SJSA1 (cell line): Measurements from ENCODE around the gene FSTL5. TPM values are rescaled to one million over a fixed set of nuclear protein-coding genes. Genes with fewer than 3 reads are reported as not detected.

Source experiments
- DNase-seq, 2 experiments: peaks; one replicate each; pipeline ENCODE4 v3.0.0-alpha.2; 2015 to 2020; ENCODE audit warnings: low spot score in 2 of 2, low read depth in 1 of 2
- H3K27ac ChIP-seq: fragments of 250-450 bp; sonication (Bioruptor Pico); 2 replicates; pipeline ENCODE4 v1.5.1; 2020; ENCODE audit warnings: mild to moderate bottlenecking, moderate library complexity
- H3K27me3 ChIP-seq: fragments of 250-450 bp; sonication (Bioruptor Pico); replicated peaks from 2 replicates; pipeline ENCODE4 v1.5.1; 2020; ENCODE audit warnings: mild to moderate bottlenecking, moderate library complexity
- H3K36me3 ChIP-seq: fragments of 250-450 bp; sonication (Bioruptor Pico); 2 replicates; pipeline ENCODE4 v1.5.1; 2020; ENCODE audit warnings: mild to moderate bottlenecking
- H3K4me1 ChIP-seq: fragments of 250-450 bp; sonication (Bioruptor Pico); replicated peaks from 2 replicates; pipeline ENCODE4 v1.6.1; 2021; ENCODE audit warnings: mild to moderate bottlenecking
- H3K4me3 ChIP-seq: fragments of 250-450 bp; sonication (Bioruptor Pico); 2 replicates; pipeline ENCODE4 v1.5.1; 2020; ENCODE audit warnings: mild to moderate bottlenecking
- H3K9me3 ChIP-seq: fragments of 250-450 bp; sonication (Bioruptor Pico); replicated peaks from 2 replicates; pipeline ENCODE4 v1.5.1; 2020; ENCODE audit warnings: mild to moderate bottlenecking
- total RNA-seq: library from RNA; depleted of rRNA; stranded (reverse); fragments of >200 nt; shearing (Covaris generic); gene quantifications from 2 replicates; pipeline ENCODE4 v1.2.3, GENCODE V29; 2014

FSTL5 gene
- total RNA-seq, 1 experiment from 2014 or later, result not detected

- Histone ChIP-seq H3K4me3 (no peak overlapping the region), H3K27me3 (no peaks in the 10 kb centered on the region), H3K36me3 (no peaks in the 10 kb centered on the region), H3K4me1 (no peaks in the 10 kb centered on the region), H3K27ac (no peak overlapping the region), H3K9me3 (no peaks in the 10 kb centered on the region; the same call in 1 of the 2 replicates)
- no peak for DNase-seq
Measured at GRCh38 chr4:161948026-161948770, 215.6 kb downstream of the FSTL5 start.

DNA sequence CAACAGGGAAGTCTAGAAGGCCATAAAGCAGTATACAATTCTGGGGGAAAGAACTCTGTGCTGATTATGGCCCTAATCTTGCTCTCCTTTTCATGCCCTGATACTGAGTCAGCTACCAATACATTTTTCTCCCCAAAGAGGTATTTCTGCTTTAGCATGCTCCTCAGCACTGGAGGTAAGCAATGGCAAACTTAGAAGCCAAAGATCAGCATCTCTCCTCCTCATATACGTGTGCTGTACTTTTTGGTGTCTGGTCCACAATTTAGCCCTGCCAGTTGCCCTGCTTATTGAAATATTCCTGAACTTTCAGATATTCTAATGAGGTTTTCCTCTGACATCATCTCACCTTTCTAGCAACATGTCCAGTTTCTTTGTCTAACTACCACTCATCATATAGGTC is 226.2 kb downstream of the FSTL5 start:
- no peak overlapping the region for H3K4me3 ChIP-seq
- DNase-seq, result no peak
- H3K27me3 ChIP-seq, result no peaks in the 10 kb centered on the region
- H3K36me3 ChIP-seq, result no peaks in the 10 kb centered on the region
- no peaks in the 10 kb centered on the region for H3K4me1 ChIP-seq
- H3K9me3 ChIP-seq, result no peaks in the 10 kb centered on the region; the same call in 1 of the 2 replicates
- no peak overlapping the region for H3K27ac ChIP-seq

DNA sequence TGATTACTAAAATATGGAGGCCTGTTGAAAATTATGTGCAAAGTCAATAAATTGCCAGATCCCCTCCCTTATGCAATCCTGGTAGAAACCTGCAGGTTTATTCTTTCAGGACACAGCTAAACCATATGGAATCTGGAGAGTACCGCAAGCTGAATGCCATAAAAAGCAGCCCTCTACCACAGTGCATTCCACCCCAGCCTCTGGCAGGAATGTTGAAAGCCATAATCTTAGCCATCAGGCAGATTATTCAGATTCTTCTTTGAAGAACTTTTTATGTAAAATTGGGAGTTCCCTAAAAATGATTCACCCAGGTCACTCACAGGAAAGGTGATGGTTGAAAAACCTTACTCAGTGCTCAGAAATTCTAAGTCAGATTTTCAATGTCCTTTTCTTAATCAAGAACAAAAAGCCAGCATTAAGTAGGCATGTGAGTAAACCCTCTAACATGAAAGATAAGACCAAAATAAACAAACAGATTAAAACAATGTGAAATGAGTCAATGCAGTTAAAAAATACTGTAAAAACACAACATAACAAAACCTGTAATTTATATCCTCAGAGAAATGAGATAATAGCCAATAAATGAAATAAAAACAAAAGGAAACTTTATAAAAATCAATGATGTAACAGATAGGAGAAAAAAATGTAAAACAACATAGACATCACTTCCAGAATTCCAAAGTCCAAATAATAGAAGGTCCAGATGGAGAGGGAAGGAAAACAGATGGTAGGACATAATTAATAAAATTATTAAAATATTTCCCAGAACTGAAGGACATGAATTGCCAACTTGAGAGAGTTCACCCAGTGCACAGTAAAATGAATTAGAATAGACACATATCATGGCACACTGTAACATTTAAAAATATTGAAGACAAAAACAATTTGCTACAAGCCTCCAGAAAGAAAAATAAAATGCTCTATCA is 226.9 kb downstream of the FSTL5 start:
- Histone ChIP-seq H3K27ac (no peak overlapping the region), H3K4me1 (no peaks in the 10 kb centered on the region), H3K36me3 (no peaks in the 10 kb centered on the region), H3K27me3 (no peaks in the 10 kb centered on the region), H3K9me3 (no peaks in the 10 kb centered on the region; the same call in 1 of the 2 replicates), H3K4me3 (no peak overlapping the region)
- peak in 1 of 2 experiments; percentile 22 for DNase-seq

- Histone ChIP-seq H3K4me3 (no peak overlapping the region), H3K27ac (no peak overlapping the region), H3K9me3 (no peaks in the 10 kb centered on the region), H3K36me3 (no peaks in the 10 kb centered on the region), H3K27me3 (no peaks in the 10 kb centered on the region), H3K4me1 (no peaks in the 10 kb centered on the region)
- no peak for DNase-seq
Measured at GRCh38 chr4:161931089-161931488, 232.7 kb downstream of the FSTL5 start.

GRCh38 chr4:161929956-161930355 is 233.8 kb downstream of the FSTL5 start:
- Histone ChIP-seq H3K4me3 (no peak overlapping the region), H3K9me3 (no peaks in the 10 kb centered on the region), H3K27ac (no peak overlapping the region), H3K36me3 (no peaks in the 10 kb centered on the region), H3K27me3 (no peaks in the 10 kb centered on the region), H3K4me1 (no peaks in the 10 kb centered on the region)
- DNase-seq, result no peak

DNA sequence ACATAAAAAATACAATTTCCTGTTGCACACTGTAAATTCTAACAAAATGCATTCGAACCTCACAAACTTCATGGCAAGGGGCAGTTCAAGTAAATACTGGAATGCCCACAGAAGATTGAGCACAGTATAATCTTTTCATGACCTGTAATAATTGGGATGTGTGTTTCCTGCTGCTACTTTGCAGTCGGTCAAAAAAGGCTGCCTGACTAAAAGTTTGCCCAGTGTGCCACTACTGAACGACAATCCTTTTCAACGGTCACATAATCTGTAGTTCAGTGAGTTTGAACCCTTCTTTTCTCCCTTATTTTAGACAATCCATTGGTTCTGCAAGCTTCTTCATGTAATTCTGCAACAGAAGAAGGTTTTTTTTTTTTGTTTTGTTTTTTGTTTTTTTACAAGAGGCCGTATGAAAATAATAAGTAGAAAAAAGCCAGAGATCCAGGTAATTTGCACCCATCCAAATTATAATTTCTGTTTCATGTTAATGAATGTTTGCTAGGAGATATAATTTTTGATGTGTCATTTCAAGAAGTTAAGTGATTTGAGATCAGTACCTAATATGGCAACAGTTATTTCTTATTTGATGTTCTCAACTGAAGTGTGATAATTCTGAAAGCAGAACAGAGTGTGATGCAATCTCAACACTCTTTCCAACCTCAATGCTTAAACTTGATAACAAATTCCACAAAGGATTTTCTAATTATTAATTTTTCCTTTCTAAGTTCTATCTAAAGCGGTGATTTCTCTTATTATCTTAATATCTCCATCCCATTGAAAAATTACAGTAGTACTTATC is 237.6 kb downstream of the FSTL5 start:
- Histone ChIP-seq H3K27ac (no peak overlapping the region), H3K9me3 (no peaks in the 10 kb centered on the region), H3K36me3 (no peaks in the 10 kb centered on the region), H3K4me3 (no peak overlapping the region), H3K27me3 (no peaks in the 10 kb centered on the region), H3K4me1 (no peaks in the 10 kb centered on the region)
- DNase-seq, result no peak

- Histone ChIP-seq H3K4me1 (no peaks in the 10 kb centered on the region), H3K36me3 (no peaks in the 10 kb centered on the region), H3K9me3 (no peaks in the 10 kb centered on the region), H3K27ac (no peak overlapping the region), H3K27me3 (no peaks in the 10 kb centered on the region), H3K4me3 (no peak overlapping the region)
- no peak for DNase-seq
Measured at GRCh38 chr4:161920304-161921052, 243.3 kb downstream of the FSTL5 start.

DNA sequence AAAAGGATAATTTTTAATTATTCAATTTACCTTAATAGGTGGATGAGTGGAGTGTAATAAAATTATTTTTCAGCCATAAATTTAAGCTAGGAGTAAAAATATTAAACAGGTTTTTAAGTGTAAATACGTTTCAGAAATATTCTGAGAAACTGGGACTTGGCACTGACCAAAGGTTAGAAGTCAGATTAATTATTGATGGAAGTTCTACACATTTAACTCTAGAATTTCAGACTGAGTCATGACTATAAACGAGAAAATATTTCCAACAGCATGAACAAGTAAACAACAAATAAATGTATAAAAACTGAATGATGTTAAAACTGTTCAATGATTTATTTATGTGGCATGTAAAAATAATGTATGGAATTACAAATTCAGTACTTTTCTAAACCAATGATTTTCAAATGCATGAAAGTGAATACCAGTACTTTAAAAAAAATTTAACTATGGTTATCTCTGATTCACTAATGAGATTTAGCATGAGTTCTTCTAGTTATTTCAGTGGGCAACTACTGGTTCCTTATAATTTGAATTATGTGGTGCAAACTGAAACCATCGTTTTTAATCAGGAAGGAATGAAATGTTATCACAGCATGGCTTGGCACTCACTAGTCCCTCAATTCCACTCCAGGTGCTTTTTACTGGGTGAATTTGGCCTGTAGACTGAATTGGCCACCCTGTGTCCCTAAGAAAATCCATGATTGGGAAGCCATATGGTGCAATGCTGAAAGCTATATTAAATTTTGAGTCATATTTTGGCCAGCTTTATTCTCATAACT is 244.2 kb downstream of the FSTL5 start:
- H3K4me1 ChIP-seq, result no peaks in the 10 kb centered on the region
- no peak overlapping the region for H3K27ac ChIP-seq
- no peak overlapping the region for H3K4me3 ChIP-seq
- DNase-seq, result no peak
- H3K27me3 ChIP-seq, result no peaks in the 10 kb centered on the region
- H3K36me3 ChIP-seq, result no peaks in the 10 kb centered on the region
- H3K9me3 ChIP-seq, result no peaks in the 10 kb centered on the region

DNA sequence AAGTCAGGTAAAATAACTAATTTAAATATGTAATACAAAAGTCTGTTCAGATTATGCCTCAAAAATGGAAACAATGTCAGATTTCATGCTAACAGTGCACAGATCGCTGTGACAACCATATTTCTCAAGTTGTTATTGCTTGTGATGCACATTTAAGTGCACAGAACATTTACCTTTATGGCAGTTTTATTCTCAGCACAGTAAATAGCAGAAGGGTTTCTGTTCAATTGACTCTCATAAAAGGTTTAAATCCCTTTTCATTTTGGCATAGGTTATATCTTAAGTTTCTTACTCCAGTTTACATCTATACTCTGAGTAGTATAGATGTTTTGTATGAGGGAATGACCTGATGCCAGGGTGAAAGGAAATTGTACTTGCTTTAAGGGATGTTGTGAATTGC is 247.8 kb downstream of the FSTL5 start:
- Histone ChIP-seq H3K36me3 (no peaks in the 10 kb centered on the region), H3K4me3 (no peak overlapping the region), H3K4me1 (no peaks in the 10 kb centered on the region), H3K27me3 (no peaks in the 10 kb centered on the region), H3K27ac (no peak overlapping the region), H3K9me3 (no peaks in the 10 kb centered on the region)
- no peak for DNase-seq

DNA sequence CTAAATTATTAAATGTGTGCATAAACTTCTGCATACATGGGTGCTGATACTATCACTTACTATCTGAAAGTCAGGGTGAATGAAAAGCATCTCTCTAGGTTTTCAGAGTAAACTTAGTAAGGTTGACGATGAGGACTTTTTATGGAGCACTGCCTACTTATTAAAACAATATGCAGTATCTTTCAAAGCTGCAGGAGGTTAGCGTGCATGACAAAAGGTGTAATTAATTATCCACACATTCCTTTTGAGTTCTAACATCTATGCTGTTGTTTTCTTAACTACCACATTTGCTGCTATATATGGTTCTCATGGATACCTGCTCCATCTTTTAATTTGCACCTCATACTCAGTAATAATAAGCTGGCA is 256.2 kb downstream of the FSTL5 start:
- Histone ChIP-seq H3K27me3 (no peaks in the 10 kb centered on the region), H3K36me3 (no peaks in the 10 kb centered on the region), H3K9me3 (0 out of 2 replicates have a peak, but pooled peaks cover 3% of the 10 kb centered on the region), H3K4me1 (no peaks in the 10 kb centered on the region), H3K27ac (no peak overlapping the region), H3K4me3 (no peak overlapping the region)
- DNase-seq, result no peak

DNA sequence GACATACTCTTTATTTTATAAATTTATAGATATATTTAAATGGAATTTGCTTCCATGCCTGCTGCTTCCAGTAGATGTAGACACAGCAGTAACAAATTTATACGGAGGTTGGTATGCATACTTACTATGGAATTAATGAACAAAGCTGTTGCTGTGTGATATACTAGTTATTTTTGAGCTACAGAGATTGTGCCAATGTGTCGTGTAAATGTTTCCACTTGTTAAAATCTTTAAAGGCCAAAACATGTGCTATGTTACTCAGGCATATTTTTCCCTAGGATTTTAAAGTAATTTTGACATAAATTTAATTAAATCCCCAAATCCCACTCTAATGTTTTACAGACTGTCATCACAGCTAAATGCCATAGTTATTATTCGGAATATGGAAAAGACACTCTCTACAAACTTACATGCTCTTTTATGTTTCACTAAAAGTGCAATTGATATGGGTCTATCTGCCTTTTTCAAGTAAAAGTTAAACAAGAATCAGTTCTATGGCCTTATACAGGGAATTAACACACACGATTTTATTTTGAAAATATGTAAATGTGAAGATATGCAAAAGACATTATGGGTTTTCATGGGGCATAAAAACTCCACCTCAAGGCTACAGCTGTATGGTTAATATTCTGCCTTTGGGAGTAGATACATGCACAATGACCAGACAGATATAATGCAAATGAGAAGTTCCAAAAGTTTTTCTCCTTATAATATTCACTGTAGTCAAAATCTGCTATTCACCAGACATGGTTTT is 256.8 kb downstream of the FSTL5 start:
- H3K27me3 ChIP-seq, result no peaks in the 10 kb centered on the region
- no peaks in the 10 kb centered on the region for H3K4me1 ChIP-seq
- no peak overlapping the region for H3K4me3 ChIP-seq
- H3K27ac ChIP-seq, result no peak overlapping the region
- no peaks in the 10 kb centered on the region for H3K36me3 ChIP-seq
- H3K9me3 ChIP-seq, result 0 out of 2 replicates have a peak, but pooled peaks cover 3% of the 10 kb centered on the region
- no peak for DNase-seq

DNA sequence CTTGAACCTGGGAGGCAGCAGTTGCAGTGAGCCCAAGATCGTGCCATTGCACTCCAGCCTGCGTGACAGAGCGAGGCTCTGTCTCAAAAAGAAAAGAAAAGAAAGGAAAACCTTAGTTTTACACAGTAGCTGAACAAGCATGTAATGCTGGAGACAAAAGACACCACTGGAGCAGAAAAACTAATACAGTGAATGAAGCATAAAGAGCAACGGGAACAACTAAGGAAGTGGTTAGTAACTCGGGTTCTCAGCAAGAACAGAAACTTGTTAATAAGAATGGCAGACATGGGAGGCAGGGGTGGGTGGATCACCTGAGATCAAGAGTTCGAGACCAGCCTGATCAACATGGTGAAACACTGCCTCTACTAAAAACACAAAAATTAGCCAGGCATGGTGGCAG is 263.7 kb downstream of the FSTL5 start:
- H3K36me3 ChIP-seq, result no peaks in the 10 kb centered on the region
- H3K4me1 ChIP-seq, result no peaks in the 10 kb centered on the region
- H3K9me3 ChIP-seq, result no peaks in the 10 kb centered on the region
- DNase-seq, result no peak
- H3K27ac ChIP-seq, result no peak overlapping the region
- H3K4me3 ChIP-seq, result no peak overlapping the region
- H3K27me3 ChIP-seq, result no peaks in the 10 kb centered on the region
